GM12864 (cell line): Measurements from ENCODE around the gene WFDC11.
"Not testable (repeated sequence)": the region's sequence is repeated elsewhere in the genome, so short reads cannot be mapped to it uniquely, and the experiment has no call there.

ENCODE experiments used
- DNase-seq: peaks from one replicate; pipeline ENCODE4 v3.0.0-alpha.2; 2011; ENCODE audit warnings: low read depth
- H3K4me3 ChIP-seq: 2 replicates; pipeline ENCODE4 v1.5.1; 2011; ENCODE audit warnings: mild to moderate bottlenecking, low read depth, low read length, control low read depth
- TF ChIP-seq, protein P1 (sequence below): IDR thresholded peaks from 2 replicates; pipeline ENCODE4 v1.5.1; 2011; ENCODE audit warnings: low read depth, mild to moderate bottlenecking, moderate library complexity, low read length, control low read depth, inconsistent platforms; ENCODE audit errors: missing control alignments

WFDC11 gene

GRCh38 chr20:45679650-45680049 is 9.6 kb upstream of the WFDC11 start:
- no peak overlapping the region for H3K4me3 ChIP-seq
- TF ChIP-seq, protein P1, sequence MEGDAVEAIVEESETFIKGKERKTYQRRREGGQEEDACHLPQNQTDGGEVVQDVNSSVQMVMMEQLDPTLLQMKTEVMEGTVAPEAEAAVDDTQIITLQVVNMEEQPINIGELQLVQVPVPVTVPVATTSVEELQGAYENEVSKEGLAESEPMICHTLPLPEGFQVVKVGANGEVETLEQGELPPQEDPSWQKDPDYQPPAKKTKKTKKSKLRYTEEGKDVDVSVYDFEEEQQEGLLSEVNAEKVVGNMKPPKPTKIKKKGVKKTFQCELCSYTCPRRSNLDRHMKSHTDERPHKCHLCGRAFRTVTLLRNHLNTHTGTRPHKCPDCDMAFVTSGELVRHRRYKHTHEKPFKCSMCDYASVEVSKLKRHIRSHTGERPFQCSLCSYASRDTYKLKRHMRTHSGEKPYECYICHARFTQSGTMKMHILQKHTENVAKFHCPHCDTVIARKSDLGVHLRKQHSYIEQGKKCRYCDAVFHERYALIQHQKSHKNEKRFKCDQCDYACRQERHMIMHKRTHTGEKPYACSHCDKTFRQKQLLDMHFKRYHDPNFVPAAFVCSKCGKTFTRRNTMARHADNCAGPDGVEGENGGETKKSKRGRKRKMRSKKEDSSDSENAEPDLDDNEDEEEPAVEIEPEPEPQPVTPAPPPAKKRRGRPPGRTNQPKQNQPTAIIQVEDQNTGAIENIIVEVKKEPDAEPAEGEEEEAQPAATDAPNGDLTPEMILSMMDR = no peak
- no peak for DNase-seq

GRCh38 chr20:45672765-45673164 is 2.7 kb upstream of the WFDC11 start:
- H3K4me3 ChIP-seq = no peak overlapping the region
- TF ChIP-seq, protein P1 = no peak
- no peak for DNase-seq

DNA sequence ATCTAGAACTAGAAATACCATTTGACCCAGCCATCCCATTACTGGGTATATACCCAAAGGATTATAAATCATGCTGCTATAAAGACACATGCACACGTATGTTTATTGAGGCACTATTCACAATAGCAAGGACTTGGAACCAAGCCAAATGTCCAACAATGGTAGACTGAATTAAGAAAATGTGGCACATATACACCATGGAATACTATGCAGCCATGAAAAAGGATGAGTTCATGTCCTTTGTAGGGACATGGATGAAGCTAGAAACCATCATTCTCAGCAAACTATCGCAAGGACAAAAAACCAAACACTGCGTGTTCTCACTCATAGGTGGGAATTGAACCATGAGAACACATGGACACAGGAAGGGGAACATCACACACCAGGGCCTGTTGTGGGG is 13.0 kb downstream of the WFDC11 start:
- not testable (repeated sequence) for H3K4me3 ChIP-seq, DNase-seq

- DNase-seq = not testable (repeated sequence)
These were observed 18.3 kb downstream of the WFDC11 start for GRCh38 chr20:45651726-45652125.

DNA sequence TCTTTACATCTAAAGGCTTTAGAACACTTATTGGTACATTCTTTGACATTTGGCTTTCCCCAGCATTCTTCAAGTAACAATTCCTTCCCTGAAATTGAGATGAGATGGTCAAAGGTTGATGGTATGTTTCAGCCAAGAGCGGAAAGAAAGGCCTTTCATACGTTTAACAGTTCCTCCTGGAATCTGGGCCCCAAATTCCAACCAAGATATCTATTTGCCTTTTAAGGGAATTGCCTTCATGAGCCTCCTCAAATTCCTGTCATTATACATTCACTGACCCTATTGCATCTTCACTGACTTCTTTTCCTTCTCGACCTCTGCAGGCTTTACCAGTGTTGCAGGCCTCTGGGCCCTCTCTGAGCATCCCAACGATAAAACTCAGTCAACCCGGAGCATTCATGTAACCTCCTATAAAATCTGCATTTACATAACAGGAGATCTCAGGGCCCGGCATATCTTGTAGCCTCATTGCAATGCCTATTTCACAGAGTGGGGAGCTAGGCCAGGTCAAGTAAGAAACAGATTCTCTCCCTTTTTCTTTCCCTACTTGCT is 20.7 kb downstream of the WFDC11 start:
- TF ChIP-seq, protein P1 = no peak
- H3K4me3 ChIP-seq = no peak overlapping the region
- no peak for DNase-seq

More at GRCh38 chr20:45651726-45652125, 18.3 kb downstream of the WFDC11 start:
- H3K4me3 ChIP-seq = not testable (repeated sequence)

- H3K4me3 ChIP-seq = no peak overlapping the region
- no peak for DNase-seq
- TF ChIP-seq, protein P1 = no peak
These were observed 22.5 kb downstream of the WFDC11 start for GRCh38 chr20:45647441-45648050.

GRCh38 chr20:45646875-45647274 is 23.2 kb downstream of the WFDC11 start:
- TF ChIP-seq, protein P1 = no peak
- no peak for DNase-seq
- no peak overlapping the region for H3K4me3 ChIP-seq

DNA sequence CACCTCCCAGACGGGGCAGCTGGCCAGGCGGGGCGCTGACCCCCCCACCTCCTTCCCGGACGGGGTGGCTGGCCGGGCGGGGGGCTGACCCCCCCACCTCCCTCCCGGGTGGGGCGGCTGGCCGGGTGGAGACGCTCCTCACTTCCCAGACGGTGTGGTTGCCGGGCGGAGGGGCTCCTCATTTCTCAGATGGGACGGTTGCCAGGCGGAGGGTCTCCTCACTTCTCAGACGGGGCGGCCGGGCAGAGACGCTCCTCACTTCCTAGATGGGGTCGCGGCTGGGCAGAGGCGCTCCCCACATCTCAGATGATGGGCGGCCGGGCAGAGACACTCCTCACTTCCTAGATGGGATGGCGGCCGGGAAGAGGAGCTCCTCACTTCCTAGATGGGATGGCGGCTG is 24.2 kb downstream of the WFDC11 start:
- not testable (repeated sequence) for DNase-seq, H3K4me3 ChIP-seq

GRCh38 chr20:45641076-45641475 is 29.0 kb downstream of the WFDC11 start:
- H3K4me3 ChIP-seq, DNase-seq: not testable (repeated sequence)
